GM18870 (cell line): Measurements from ENCODE around the gene CHRNA9.
"Not testable (repeated sequence)": the region's sequence is repeated elsewhere in the genome, so short reads cannot be mapped to it uniquely, and the experiment has no call there.

ENCODE experiments used
- ATAC-seq: cut with Tn5 transposase; IDR thresholded peaks from one replicate; pipeline ENCODE4 v1.9.1; 2021; ENCODE audit warnings: moderate library complexity; ENCODE audit not compliant: unreplicated experiment

The CHRNA9 gene

GRCh38 chr4:40334591-40335524 lies at the start of gene CHRNA9:
Gene CHRNA9, plus strand, starts transcription at chr4:40335333. Its CDS starts 135 bp downstream, at chr4:40335468.
- no peak for ATAC-seq

- ATAC-seq = no peak
These were observed 49.4 kb upstream of the CHRNA9 start for GRCh38 chr4:40285692-40286091.

- ATAC-seq = no peak
These were observed 46.6 kb upstream of the CHRNA9 start for GRCh38 chr4:40288566-40288965.

GRCh38 chr4:40289366-40290188 lies 45.6 kb upstream of the CHRNA9 start:
- no peak for ATAC-seq

GRCh38 chr4:40290611-40291186 lies 44.4 kb upstream of the CHRNA9 start:
- ATAC-seq = not testable (repeated sequence)

GRCh38 chr4:40292313-40292759 lies 42.8 kb upstream of the CHRNA9 start:
- ATAC-seq = no peak

GRCh38 chr4:40294339-40294738 lies 40.8 kb upstream of the CHRNA9 start:
- ATAC-seq = no peak

GRCh38 chr4:40295030-40295429 lies 40.1 kb upstream of the CHRNA9 start:
- not testable (repeated sequence) for ATAC-seq

GRCh38 chr4:40295572-40295971 lies 39.6 kb upstream of the CHRNA9 start:
- ATAC-seq = no peak

- ATAC-seq = no peak
These were observed 36.0 kb upstream of the CHRNA9 start for GRCh38 chr4:40299126-40299525.

GRCh38 chr4:40299811-40300292 lies 35.3 kb upstream of the CHRNA9 start:
- ATAC-seq = no peak

GRCh38 chr4:40300371-40301162 lies 34.6 kb upstream of the CHRNA9 start:
- no peak for ATAC-seq

- ATAC-seq = peak; percentile 44
These were observed 33.5 kb upstream of the CHRNA9 start for GRCh38 chr4:40301603-40302002.

- no peak for ATAC-seq
These were observed 31.4 kb upstream of the CHRNA9 start for GRCh38 chr4:40303751-40304150.

- peak; percentile 46 for ATAC-seq
These were observed 29.6 kb upstream of the CHRNA9 start for GRCh38 chr4:40305328-40306170.

GRCh38 chr4:40306226-40306625 lies 28.9 kb upstream of the CHRNA9 start:
- ATAC-seq = no peak

GRCh38 chr4:40306976-40307375 lies 28.2 kb upstream of the CHRNA9 start:
- no peak for ATAC-seq

- peak; percentile 19 for ATAC-seq
These were observed 27.3 kb upstream of the CHRNA9 start for GRCh38 chr4:40307627-40308497.
